Stomach (tissue), 4 donors: Measurements from ENCODE around the gene PHRF1.

Source experiments
- CTCF ChIP-seq, 7 experiments: fragments of 450-650 bp in 4 of 7; fragments of 200-600 bp in 3 of 7; sonication (generic) in 3 of 7; IDR thresholded peaks; one replicate each; pipeline ENCODE4 v1.5.1; 2016 to 2019; ENCODE audit warnings: antibody characterized with exemption in 7 of 7, control low read depth in 2 of 7, mild to moderate bottlenecking in 1 of 7
- EP300 ChIP-seq: sonication (generic); formaldehyde crosslinking; IDR thresholded peaks from one replicate; pipeline ENCODE4 v1.6.1; 2017; ENCODE audit warnings: antibody characterized with exemption

- TF ChIP-seq CTCF (IDR thresholded peaks at IDR 0.05) (no peak), EP300 (no peak)
These were observed 11.7 kb downstream of the PHRF1 start for GRCh38 chr11:587978-588380.
